HUDEP-2 (cell line): ENCODE measurements around the gene ACY1.

Experiments used
- DNase-seq, 76 experiments: peaks; one replicate each; lab custom pipeline; 2025; ENCODE audit not compliant: unreplicated experiment in 76 of 76; lab: John Stamatoyannopoulos, UW

Gene ACY1

DNA sequence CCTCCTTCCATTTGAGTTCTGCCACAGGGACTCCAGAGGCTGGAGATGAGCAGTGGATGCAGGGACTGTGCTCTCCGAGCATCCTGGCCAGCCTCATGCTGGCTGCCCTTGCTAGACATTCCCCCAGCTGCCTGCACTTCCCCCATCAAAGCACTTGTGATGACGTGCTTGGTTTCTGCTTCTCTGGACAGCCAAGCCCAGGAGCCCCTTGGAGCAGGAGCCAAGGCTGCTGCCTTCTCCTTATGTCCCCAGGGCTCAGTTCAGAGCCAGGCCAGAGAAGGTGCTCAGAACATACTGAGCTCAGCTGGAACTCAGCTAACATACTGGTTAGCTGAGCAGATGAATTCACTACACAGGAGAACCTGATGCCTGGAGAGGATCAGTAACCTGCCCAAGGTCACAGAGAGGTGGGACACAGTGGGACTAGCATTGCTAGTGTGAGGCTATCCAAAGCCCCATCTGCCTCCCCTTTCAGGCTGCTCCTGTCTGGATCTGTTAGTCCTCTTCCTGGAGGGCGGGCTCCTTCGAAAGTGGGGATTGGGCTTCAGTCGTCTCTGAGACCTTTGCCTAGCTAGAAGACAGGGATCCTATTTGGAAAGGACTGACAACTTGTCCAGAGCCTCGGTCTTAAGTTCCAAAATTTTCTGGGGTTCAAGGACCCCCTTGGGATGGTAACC lies 20.3 kb upstream of the ACY1 start:
- no peak for DNase-seq

DNA sequence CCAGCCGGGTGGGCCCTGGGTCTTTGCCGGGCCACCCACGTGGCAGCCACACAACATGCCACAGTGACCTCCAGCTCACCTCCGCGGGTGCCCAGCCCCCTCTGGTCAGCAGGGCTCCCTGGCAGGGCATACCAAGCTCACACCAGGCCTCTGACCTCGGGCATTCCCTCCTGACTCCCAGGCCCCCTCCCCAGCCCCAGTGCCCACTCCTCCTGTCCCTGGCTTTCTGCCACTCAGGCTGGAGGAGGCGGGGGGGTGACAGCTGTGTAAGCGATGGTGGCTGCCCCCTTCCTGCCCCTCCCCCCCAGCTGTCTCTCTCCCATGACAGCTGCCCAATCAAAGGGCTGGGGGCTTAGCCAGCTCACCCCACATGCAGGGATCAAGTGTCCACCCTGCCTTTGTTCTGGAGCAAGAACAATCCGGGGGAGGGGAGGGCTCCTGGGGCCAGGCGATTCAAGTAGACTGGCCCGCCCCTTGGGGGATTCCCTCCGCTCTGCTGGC lies 19.3 kb upstream of the ACY1 start:
- DNase-seq, result no peak

DNA sequence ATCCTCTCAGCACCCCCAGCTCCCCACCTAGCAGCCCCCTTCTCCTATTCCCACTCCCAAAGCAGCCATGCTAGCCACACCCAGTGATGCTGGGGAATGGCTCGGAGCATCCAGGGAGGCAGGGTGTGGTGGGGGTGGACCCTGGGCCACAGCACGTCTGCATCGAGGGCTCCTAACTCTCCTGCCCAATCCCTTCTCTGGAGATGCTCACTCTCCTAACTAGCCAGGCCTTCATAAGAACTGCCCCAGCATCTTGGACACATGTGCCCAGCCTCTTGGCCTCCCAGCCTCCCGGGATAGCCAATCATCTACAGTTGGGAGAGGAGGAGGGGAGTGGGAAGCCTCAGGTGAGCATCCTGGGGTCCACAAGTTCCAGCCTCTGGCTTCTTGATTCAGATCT lies 18.8 kb upstream of the ACY1 start:
- DNase-seq, result no peak

DNA sequence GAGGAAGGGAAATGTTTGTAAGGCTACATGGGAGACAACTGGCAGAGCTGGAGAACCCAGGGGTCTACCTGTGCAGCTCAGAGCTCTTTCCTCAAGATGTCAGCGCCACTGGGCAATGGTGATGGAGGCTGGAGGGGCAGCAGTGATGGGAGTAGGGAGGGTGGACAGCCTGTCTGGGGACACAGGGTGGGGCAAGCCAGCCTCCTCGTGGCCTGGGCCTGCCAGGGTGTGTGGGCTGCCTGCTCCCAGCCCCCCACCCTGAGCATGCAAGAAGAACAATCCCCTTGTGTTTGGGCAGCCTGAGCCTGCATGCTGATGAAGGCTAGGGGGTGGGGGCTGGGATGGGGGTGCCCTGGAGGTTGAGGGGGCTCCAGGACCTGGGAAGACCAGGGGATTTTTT lies 17.3 kb upstream of the ACY1 start:
- DNase-seq, result no peak

DNA sequence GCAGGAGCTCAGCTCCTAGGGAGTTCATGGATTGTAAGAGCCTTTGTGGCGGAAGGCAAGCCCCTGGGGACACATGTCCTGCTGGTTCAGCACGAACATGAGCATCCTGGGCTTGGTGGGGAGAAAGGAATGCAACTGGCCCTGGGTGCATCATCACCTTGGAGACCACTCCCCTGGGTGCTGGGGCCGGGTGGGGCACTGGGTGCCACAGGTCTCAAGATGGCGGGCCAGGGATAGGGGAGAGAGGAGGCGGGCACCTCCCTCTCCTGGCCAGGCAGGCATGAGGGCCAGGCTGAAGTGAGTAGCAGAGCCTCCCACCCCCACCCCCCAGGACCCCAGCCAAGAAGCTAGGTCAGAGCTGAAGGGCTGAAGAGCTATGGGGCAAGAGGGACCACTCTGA lies 16.8 kb upstream of the ACY1 start:
- DNase-seq, result no peak

DNA sequence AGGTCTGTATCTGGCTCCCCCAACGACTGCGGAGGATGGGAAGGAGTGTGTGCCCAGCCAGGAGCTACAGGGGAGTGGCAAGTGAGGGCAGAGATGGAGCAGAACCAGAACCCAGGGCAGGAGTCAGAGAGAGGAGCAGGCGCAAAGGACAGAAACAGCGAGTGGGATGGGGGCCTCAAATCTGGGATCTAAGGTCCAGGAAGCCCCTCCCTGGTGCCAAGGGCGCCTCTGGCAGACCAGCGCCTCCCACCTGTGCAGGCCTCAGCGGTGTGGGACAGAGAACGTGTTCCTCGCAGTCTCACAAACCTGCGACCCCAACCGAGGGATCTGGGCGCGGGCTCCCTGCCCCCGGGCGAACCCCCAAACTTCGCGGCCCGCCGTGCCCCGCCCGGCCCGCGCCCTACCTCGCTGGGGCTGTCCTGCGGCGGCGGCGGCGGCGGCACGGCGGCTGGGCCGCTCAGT lies 16.4 kb upstream of the ACY1 start:
- no peak for DNase-seq

DNA sequence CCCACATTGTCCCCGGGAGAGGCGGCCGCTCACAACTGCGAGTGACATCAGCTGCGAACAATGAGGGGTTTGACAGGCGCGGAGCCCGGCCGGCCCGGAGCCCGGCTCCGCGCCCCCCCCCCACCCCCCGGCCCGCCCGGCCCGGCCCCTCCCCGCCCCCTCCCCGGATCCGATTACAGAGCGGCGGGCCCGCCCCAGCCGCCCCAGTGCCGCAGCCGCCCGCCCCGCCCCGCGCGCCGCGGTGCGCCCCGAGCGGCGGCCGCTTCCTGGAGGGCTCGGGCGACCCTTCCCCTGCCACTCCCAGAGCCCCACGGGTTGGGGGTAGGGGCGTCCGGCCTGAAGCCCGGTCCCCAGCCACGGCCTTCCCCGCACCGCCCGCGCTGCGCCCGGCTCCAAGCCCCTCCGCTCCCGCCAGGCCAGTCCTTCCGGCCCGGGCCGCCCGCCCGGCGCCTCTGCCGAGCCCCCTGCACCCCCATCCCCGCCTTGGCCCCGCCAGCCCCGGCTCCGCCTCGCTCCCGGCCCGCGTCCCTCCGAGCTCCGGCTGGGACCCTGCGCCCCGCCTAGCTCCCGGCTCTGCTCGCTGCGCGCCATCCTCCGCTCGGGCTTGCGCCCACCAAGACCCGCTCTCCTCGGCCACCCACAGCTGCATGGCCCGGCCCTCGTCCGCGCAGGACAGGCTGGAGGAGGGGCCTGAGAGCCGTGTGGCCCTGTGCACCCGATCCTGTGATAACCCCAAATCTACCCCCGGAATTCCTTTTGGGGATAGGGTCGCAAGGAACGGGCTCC lies 15.8 kb upstream of the ACY1 start, which contains the start of gene PCBP4:
PCBP4 (minus strand) TSS at position 71 of the 786 bp plus-strand sequence. CDS start 6,214 bp downstream, outside the sequence.
- DNase-seq, result peak in 1 of 76 experiments; percentile 26

DNA sequence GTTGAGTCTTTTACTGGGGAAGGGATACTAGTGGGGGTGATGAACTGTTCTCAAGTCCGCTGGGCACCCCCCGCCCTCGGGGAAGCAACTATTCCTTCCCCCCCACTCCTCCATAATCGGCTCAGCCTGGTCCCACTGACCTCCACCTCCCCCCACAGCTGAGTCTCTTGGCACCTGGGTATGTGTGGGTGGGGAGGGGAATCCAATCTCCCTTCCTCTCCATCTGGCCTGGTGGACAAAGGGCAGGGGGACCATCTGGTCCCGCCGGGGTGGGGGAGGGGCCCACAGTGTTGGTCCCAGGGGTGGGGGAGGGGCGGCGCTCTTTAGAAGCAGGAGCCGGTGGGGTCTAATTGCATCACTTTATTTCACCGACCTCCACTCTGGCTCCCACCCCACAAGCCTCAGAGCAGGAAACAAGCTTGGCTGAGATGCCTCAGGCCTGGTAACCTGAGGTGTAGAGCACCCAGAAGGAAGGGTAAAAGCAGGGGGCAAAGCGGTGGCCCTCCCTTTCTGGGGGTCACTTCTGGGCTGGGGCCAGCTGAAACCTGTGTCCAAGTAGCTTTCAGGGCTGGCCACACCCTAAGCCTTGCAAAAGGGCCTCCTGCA lies 15.1 kb upstream of the ACY1 start:
- no peak for DNase-seq

DNA sequence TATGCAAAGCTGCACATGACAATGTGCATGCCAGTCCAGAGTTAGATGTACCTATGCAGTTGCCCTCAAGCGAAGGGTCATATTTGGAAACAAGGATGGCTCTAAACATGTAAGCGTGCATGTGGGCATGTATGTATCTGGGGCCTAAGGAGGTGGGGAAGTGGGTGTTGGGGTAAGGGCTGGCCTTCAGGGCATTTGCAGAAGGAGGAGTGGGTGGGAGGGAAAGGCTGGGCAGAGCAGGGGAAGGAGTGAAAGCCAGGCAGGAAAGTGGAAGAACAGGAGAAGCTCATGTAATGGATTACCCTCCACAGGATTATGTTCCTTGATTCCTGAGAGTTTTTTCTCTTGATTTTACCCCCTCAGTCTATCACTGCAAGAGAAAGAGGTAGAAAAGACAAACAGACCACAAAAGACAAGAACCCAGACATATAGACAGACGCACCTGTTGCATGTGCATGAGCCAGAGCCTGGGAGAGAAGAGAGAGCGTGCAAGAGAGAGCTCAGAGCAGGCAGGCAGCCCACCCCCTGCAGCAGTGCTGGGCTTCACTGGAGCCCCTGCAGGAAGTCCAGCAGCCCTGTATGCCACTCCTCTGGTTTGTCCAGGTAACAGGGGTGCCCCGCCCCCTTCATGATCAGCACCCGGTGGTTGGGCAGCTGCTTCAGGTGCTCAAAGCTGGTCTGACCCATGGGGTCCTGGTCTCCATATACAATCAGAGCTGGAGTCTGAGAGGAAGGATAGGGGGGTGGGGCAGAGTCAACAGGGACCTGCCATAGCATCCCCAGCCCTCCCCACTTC lies 14.3 kb upstream of the ACY1 start:
- no peak for DNase-seq

DNA sequence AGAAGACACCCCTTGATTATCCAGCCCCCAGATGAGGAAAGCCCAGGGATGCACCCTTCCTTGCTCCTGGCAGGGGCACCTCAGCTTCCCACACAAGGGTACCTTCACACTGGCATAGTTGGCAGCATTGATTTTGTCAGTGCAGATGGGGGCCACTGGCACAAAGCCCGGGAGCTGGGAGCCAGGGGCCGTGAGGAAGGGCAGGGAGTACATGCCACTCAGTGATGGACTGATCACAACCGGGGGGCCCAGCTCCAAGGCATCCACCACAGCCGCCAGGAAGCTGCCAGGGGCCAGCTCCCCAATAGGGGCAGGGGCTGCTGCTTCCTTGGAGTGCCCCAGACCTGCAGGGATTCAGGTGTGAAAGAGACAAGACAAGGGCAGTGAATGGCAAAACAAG lies 13.5 kb upstream of the ACY1 start:
- DNase-seq, result no peak

DNA sequence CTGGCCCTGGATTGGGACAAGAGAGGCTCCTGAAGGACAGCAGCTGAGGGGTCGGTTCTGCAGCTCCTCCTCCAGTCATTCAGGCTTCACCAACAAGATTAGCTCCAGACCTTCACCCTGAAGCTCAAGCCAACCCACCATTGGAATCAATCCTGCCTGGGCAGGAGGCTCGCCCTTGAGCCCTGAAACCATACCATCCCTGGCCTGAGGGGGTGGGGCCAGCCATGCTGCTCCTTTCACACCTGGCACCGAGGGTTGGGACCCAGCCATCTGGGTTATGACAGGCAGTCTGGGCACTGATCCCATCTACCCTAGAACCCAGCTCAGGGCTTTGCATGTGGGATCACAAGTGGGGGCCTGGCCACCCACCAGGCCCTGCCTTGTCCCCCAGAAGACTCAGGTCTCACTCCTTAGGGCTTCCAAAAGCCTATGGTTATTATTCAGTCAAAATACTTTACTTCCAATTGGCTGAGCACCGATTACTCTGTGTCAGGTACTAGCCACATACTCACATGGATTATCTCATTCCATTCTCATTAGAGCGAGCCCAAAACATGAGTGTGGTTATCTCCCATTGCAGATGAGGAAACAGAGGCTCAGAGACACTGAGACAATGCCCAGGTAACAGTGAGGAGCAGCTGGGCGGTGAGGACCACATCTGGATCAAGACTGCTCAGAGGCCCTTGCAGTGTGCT lies 12.6 kb upstream of the ACY1 start:
- no peak for DNase-seq

DNA sequence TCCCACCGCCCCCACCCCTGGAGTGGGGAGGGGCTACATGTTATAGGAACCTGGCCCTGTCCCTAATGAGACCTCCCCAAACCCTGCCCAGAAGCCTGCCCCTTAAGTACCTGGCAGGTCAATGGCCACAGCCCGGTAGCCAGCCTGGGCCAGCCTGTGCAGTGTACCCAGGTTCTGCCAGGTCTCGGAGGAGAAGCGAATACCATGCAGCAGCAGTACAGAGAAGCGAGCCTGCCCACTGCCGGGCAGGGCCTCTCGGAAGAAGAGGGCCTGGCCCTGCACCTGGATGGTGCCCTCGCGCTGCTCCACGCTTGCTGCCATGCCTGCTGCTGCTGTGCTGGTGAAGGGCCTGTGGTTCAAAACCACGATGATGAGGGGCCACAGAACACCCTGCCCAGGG lies 12.0 kb upstream of the ACY1 start:
- DNase-seq, result no peak

DNA sequence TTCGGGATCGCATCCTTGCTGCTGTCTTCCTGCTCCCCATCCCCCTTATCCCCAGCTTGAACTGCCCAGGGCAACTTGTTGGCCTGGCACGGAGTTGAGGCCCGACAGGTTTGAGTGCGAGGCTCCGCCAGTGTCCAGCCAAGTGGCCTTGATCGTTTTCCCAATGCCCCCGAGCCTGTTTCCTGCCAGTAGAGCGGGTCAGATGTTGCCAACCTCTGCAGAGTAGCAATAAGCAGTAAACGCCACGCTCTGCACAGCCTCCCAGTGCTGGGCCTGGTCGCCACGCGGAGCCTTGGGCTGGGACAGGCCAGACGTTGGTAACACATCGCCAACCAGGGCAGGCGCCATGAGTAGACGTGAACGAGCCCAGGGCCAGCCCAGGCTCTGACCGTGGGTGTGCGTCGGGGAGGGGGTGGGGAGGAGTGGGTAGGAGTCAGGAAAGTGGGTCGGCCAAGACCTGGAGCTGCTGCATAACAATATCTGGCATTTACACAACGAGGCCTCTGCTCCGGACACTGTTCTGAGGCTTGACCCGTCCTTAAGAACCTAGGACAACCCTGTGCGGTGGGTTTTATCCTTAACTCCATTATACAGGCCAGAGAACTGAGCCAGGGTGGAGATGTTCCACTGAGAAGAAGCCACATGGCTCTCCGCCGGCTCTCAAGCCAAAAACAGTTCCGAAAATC lies 8.9 kb upstream of the ACY1 start:
- peak in 2 of 76 experiments; percentile 44 to 50 for DNase-seq

DNA sequence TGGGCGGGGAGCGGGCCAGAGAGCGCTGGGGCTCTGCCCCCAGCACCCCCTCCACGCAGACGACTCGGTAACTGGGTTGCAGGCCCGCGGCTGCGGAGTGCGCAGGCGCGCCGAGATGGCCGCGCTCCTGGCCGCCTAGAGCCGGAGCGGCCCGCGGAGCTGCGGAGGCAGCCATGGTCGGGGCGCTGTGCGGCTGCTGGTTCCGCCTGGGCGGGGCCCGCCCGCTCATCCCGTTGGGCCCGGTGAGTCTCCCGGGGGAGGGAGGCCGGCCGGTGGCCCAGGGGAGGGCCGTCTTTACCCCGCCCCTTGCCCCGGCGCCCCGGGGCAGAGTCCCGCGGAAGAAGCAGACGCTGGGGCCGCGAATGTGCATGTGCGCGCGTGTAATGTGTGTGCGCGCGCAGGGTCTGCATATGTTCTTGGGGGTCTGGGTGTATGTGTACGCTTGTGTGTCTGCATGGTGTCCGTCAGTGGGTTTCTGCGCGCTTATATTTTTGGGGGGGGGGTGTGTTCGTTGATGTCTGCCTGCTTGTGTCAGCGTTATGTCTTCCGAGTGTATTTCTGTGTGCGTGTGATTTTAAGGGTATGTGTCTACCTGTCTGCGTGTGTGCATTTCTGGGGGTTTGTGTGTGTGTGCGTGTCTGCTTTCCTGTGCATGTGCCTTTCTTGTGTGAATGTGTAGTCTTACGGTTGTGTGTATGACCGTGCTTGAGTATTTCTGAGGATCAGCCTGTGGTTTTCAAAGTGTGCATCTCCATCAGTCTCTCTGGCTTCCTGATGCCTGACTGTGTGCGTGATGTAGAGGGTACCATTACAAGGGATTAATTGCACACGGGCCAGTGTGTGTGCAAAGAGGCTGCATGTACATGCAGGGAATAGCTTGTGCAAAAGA lies 8.1 kb upstream of the ACY1 start, which contains the start of gene ABHD14A:
ABHD14A (plus strand) TSS at position 102 of the 889 bp plus-strand sequence; CDS start at position 174, 72 bp downstream.
- peak in 58 of 76 experiments; percentile 10 to 77 (median 46) for DNase-seq

DNA sequence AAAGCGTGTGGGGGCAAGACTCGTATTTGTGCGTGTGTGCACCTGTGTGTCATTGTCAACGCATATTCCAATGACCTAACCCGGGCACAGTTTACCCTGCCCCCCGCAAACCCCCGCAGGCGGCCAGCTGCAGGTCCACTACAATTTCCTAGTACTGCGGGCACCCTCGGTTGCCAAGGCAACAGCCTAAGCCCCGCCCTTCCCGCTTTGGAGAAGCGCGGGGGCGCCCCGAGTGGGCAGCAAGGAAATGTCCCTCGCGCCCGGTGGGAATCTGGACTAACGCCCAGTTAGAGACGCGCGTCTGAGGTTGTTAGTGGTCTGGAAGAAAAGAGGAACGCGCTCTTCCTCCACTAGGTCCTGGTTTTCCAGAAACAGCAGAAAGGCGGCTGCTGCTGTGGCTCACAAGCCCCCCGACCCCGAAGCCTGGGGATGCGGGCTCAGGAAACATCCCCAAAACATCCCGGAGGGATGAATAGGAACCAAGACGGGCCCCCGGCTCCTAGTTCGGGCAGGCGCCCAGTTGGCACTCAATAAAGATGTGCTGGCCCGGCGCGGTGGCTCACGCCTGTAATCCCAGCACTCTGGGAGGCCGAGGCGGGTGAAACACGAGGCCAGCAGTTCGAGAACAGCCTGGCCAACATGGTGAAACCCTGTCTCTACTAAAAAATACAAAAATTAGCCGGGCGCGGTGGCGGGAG lies 7.3 kb upstream of the ACY1 start:
- DNase-seq, result peak in 32 of 76 experiments; percentile 14 to 58 (median 27)

DNA sequence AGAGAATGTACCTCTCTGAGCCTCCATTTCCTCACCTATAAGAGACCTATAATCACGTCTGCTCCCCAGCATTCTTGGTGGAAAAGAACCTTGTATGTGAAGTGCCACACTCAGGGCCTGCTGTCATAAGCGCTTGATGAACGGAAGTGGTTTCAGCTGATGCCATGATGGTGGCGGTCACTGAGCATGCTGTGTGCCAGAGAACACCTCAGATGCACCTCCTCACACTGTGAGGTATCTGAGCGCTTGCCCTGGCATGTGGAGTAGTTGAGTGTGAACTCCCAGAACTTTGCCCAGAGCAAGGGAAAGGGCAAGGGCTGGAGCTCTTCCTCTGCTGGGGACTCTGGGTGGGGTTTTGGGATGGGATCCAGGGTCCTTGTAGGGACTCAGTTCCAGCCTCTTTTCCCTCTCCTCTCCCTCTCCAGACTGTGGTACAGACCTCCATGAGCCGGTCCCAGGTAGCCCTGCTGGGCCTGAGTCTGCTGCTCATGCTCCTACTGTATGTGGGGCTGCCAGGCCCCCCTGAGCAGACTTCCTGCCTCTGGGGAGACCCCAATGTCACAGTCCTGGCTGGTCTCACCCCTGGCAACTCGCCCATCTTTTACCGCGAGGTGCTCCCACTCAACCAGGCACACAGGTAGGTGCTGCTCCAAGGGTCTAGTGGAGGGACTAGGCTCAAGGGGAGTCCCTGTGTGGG lies 5.7 kb upstream of the ACY1 start:
- no peak for DNase-seq

DNA sequence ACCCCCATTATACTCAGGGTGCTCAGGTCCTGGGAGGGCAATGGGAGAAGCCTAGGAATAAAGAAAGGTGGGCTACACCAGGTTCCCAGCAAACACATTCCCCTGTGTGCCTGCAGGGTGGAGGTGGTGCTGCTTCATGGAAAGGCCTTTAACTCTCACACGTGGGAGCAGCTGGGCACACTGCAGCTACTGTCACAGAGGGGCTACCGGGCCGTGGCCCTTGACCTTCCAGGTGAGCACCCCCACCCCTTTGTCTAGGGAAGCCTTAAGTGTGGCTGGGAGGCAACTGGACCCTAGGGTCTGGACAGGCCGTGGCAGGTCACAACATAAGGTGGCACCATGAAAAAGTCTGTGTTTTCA lies 5.2 kb upstream of the ACY1 start:
- no peak for DNase-seq
